Uterus (tissue), 4 donors: ENCODE results near the gene FUT8. TPM values are rescaled to one million over a fixed set of nuclear protein-coding genes. Genes with fewer than 3 reads are reported as not detected.

Source experiments
- DNase-seq, 2 donors: peaks; one replicate each; pipeline ENCODE4 v3.0.0-alpha.2; 2019 to 2020
- H3K27ac ChIP-seq, 2 donors: fragments of 200-600 bp; sonication (generic); 1 replicate in 1 of 2; 2 replicates in 1 of 2; pipeline ENCODE4 v1.5.1; 2016 to 2018
- H3K27me3 ChIP-seq, 2 donors: fragments of 200-600 bp; sonication (generic); one replicate each; pipeline ENCODE4 v1.5.1; 2018 to 2019; ENCODE audit warnings: control low read depth in 1 of 2
- H3K36me3 ChIP-seq, 2 donors: fragments of 200-600 bp; sonication (generic); one replicate each; pipeline ENCODE4 v1.5.1; 2019; ENCODE audit warnings: control low read depth in 1 of 2
- H3K4me1 ChIP-seq, 2 donors: fragments of 200-600 bp; sonication (generic); one replicate each; pipeline ENCODE4 v1.5.1; 2018 to 2019; ENCODE audit warnings: control low read depth in 1 of 2
- H3K4me3 ChIP-seq, 2 donors: fragments of 200-600 bp; sonication (generic); 1 replicate in 1 of 2; 2 replicates in 1 of 2; pipeline ENCODE4 v1.5.1; 2018 to 2019; ENCODE audit warnings: mild to moderate bottlenecking in 1 of 2
- H3K9me3 ChIP-seq, 2 donors: fragments of 200-600 bp; sonication (generic); one replicate each; pipeline ENCODE4 v1.5.1; 2019; ENCODE audit warnings: control low read depth in 1 of 2
- CTCF ChIP-seq, 4 experiments: fragments of 200-600 bp in 2 of 4; fragments of 450-650 bp in 2 of 4; sonication (generic) in 2 of 4; IDR thresholded peaks; one replicate each; pipeline ENCODE4 v1.5.1; 2016 to 2019; ENCODE audit warnings: antibody characterized with exemption in 4 of 4, mild to moderate bottlenecking in 2 of 4, moderate library complexity in 1 of 4
- POLR2A ChIP-seq, 2 donors: fragments of 450-650 bp; IDR thresholded peaks; one replicate each; pipeline ENCODE4 v1.6.1; 2016; ENCODE audit warnings: antibody characterized with exemption in 2 of 2, mild to moderate bottlenecking in 1 of 2, moderate library complexity in 1 of 2
- intact Hi-C: fragments of 100-400 bp; cut with DNase I; formaldehyde crosslinking; loops from one replicate; pipeline ENCODE4 v1.15.1; 2023; ENCODE audit warnings: low total_unique reads
- total RNA-seq, 4 donors: library from RNA; depleted of rRNA in 3 of 4; stranded (reverse); fragments of >200 nt in 3 of 4; gene quantifications; one replicate each; pipeline versions ENCODE4 v1.1.0 to v1.2.4, GENCODE V29; 2014 to 2023
- donor health status: DM: yes; HTN: yes; CAD: no.

The FUT8 gene
- total RNA-seq, 4 donors from 2014 or later, result 39.2 to 57.6 (median 51.8) TPM

GRCh38 chr14:65620195-65620594 lies 207.7 kb downstream of the FUT8 start:
- Histone ChIP-seq H3K27ac (no peak overlapping the region), H3K27me3 (no peaks in the 10 kb centered on the region), H3K4me1 (no peaks in the 10 kb centered on the region), H3K4me3 (no peak overlapping the region), H3K36me3 (no peaks in the 10 kb centered on the region), H3K9me3 (no peaks in the 10 kb centered on the region)
- intact Hi-C loops, result no loop called here
- DNase-seq, result no peak
- TF ChIP-seq CTCF (IDR thresholded peaks at IDR 0.05) (no peak), POLR2A (IDR thresholded peaks at IDR 0.05) (no peak)

GRCh38 chr14:65622703-65623102 lies 210.2 kb downstream of the FUT8 start:
- H3K27me3 ChIP-seq, result no peaks in the 10 kb centered on the region
- DNase-seq, result no peak
- no peaks in the 10 kb centered on the region for H3K36me3 ChIP-seq
- intact Hi-C loops, result no loop called here
- H3K27ac ChIP-seq, result no peak overlapping the region
- no peaks in the 10 kb centered on the region for H3K4me1 ChIP-seq
- H3K4me3 ChIP-seq, result no peak overlapping the region
- no peaks in the 10 kb centered on the region for H3K9me3 ChIP-seq
- no peak for TF ChIP-seq POLR2A (IDR thresholded peaks at IDR 0.05)
- no peak for TF ChIP-seq CTCF (IDR thresholded peaks at IDR 0.05)

- TF ChIP-seq CTCF (IDR thresholded peaks at IDR 0.05) (no peak), POLR2A (IDR thresholded peaks at IDR 0.05) (no peak)
- Histone ChIP-seq H3K4me1 (no peaks in the 10 kb centered on the region), H3K4me3 (no peak overlapping the region), H3K27me3 (no peaks in the 10 kb centered on the region), H3K27ac (no peak overlapping the region), H3K36me3 (no peaks in the 10 kb centered on the region), H3K9me3 (no peaks in the 10 kb centered on the region)
- intact Hi-C loops, result no loop called here
- DNase-seq, result no peak
These were observed 211.2 kb downstream of the FUT8 start for GRCh38 chr14:65623759-65624158.

- TF ChIP-seq POLR2A (IDR thresholded peaks at IDR 0.05) (no peak), CTCF (IDR thresholded peaks at IDR 0.05) (no peak)
- intact Hi-C loops, result no loop called here
- H3K9me3 ChIP-seq, result no peaks in the 10 kb centered on the region
- H3K4me3 ChIP-seq, result no peak overlapping the region
- no peak for DNase-seq
- H3K4me1 ChIP-seq, result no peaks in the 10 kb centered on the region
- H3K27me3 ChIP-seq, result no peaks in the 10 kb centered on the region
- H3K27ac ChIP-seq, result no peak overlapping the region
- no peaks in the 10 kb centered on the region for H3K36me3 ChIP-seq
These were observed 214.8 kb downstream of the FUT8 start for GRCh38 chr14:65627315-65627714.

GRCh38 chr14:65628664-65629063 lies 216.1 kb downstream of the FUT8 start:
- H3K27me3 ChIP-seq, result no peaks in the 10 kb centered on the region
- no peaks in the 10 kb centered on the region for H3K9me3 ChIP-seq
- no peaks in the 10 kb centered on the region for H3K36me3 ChIP-seq
- H3K27ac ChIP-seq, result no peak overlapping the region
- DNase-seq, result no peak
- intact Hi-C loops, result no loop called here
- no peaks in the 10 kb centered on the region for H3K4me1 ChIP-seq
- no peak for TF ChIP-seq POLR2A (IDR thresholded peaks at IDR 0.05)
- TF ChIP-seq CTCF (IDR thresholded peaks at IDR 0.05), result no peak
- no peak overlapping the region for H3K4me3 ChIP-seq
